GM19351 (cell line): ENCODE results near the gene CD7.
"Not testable (repeated sequence)": the region's sequence is repeated elsewhere in the genome, so short reads cannot be mapped to it uniquely, and the experiment has no call there.

ENCODE experiments used
- ATAC-seq: cut with Tn5 transposase; IDR thresholded peaks from one replicate; pipeline ENCODE4 v1.9.1; 2021; ENCODE audit warnings: mild to moderate bottlenecking, moderate library complexity; ENCODE audit not compliant: unreplicated experiment

CD7 gene

DNA sequence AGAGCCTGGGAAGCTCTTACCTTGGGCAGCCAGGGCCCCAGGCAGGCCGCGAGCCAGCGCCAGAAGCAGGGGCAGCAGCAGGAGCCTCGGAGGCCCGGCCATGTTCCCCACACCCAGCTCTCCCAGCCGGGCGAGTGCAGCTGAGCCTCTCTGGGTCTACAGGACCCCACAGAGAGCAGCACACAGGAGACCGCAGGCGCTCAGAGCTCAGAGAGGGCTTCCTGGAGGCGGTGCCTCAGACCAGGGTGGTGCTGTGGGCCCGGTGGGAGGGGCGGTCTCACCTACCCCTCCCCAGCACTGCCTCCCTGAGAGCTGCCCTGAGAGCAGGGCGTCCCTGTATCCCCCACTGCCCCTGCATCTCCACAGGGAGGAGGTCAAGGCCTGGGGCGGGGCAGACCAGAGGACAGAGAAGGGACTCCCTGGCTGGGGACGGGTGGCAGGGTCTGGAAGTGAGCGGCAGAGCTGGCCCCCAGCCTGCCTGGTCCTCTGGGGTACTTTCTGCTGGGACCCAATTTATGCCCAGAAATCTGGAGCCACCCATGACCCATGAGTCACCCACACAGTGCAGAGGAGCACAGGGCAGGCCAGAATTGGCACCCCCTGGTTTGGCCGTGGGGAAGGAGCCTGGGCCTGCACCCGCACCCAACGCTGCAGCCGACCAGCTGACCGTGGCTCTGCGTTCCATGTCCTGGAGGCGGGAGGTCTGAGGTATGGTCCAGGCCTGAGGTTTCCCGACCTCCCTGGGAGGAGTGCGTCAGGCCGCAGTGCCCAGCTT, at the start of gene CD7:
TSS of gene CD7 (minus strand) at position 215 of the 775 bp plus-strand sequence. CDS start at position 102, 113 bp downstream.
- no peak for ATAC-seq

DNA sequence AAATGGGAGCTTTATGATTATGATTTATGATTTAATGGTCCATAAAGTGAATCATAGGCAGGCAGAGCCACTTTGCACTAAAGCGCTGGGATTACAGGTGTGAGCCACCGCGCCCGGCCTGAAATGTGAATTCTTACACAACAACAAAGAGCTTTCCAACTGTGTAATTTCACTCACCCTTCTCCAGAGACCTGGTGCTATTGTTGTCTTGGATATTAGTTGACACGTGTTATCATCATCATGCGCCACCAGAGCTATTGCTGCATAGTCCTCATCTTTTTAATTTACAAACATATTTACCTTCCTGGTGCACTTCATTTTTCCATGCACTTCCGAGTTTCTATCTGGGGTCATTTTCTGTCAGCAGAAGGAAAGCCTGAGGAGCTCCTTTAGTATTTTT, 49.3 kb upstream of the CD7 start:
- ATAC-seq: no peak

DNA sequence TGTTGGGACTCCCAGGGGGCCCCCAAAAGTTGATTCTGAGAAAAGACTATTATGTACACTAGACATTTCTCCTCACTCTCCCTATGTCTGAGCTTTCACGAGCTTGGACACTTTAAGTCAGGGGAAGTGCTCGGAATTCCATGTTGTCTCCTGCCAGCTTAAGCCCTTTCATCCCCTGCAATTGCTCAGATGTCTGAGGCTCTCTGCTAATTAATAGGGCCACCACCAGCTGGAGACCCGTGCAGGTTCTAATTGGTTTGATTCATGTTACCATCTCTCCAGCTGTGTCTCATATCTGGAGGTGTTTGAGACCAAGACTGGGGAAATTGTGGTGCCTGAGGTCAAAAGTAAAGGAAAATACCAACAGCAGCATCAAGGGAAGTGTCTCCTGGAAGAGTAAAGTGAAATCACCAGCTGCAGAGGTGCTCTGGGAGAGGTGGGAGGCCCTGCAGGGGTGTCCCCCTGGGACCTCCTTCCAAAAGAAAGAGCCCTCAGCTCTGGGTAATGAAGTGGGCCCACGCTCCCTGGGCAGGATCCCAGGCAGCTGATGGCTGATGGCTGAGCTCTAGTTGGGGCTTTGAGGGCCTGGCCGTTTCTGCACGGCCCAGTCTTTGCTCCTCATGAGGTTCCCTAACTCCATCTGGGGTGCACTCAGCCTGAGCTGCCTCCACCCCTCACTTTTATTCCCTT, 48.3 kb upstream of the CD7 start:
- no peak for ATAC-seq

DNA sequence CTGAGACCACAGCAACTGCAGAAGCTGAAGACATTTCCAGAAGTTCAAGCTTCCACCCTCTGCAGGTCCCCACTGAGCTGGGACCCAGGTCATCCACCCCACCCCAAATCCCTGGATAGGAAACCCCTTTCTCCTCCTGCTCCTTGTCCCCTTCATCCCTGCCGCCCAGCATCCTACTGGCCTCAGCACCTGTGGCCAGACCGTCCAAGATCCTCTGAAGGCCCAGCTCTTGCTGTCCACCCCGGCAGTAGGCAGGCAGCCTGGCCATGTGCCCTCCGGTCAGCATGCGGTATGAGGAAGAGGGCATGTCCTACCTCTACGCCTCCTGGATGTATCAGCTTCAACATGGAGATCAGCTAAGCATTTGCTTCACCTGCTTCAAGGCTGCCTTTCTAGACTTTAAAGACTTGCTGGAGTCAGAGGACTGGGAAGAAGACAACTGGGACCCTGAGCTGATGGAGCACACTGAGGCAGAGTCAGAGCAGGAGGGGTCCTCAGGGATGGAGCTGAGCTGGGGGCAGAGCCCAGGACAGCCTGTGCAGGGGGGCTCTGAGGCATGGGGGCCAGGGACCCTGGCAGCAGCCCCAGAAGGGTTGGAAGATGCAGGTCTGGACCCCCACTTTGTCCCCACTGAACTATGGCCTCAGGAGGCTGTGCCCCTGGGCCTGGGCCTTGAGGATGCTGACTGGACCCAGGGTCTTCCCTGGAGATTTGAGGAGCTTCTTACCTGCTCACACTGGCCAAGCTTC, 44.7 kb upstream of the CD7 start:
- ATAC-seq: no peak

DNA sequence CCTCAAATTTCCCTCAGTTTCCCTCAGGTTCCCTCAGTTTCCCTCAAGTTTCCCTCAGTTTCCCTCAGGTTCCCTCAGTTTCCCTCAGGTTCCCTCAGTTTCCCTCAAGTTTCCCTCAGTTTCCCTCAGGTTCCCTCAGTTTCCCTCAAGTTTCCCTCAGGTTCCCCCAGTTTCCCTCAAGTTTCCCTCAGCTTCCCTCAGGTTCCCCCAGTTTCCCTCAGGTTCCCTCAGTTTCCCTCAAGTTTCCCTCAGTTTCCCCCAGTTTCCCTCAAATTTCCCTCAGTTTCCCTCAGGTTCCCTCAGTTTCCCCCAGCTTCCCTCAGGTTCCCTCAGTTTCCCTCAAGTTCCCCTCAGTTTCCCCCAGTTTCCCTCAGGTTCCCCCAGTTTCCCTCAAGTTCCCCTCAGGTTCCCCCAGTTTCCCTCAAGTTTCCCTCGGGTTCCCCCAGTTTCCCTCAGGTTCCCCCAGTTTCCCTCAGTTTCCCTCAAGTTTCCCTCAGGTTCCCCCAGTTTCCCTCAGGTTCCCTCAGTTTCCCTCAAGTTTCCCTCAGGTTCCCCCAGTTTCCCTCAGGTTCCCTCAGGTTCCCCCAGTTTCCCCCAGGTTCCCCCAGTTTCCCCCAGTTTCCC, 42.2 kb upstream of the CD7 start:
- ATAC-seq: not testable (repeated sequence)

DNA sequence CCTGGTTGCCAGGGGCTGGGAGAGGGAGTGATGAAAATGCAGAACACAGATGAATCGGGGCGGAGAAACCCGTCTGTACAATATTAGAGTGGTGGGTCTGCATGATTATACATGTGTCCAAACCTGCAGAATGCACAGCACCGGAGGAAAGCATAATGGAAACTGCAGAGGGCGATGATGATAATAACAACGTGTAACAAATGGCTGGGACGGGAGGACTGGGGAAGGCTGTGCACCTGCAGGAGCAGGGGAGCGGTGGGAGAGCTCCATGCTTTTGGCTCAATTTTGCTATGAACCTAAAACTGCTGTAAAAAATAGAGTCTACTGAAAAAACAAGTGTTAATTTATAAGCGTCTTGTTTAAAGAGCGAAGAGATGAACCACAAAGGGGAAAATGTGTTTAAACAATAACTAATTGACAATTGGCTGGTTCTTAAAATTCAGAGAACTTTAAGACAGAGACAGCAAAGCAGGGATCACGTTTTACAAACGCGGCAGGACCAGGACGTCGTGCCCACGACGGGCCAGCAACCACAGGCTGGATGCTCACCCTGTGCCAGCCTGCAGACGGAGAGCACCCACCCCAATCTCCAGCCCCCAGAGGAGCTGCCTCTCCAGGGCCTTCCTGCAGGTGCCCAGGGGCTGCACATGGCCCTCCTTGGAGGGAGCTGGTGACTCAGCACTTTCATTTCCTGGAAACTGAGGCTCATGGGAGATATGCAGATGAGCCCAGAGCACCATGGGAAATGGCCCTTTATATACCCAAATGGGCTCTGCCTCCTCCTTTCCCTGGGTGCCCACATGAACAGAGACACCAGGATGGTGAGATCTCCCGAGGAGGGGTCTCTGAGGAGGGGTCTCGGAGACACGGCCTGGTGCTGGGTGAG, 41.3 kb upstream of the CD7 start, which contains the start of gene TEX19:
TSS of gene TEX19 (plus strand) at position 783 of the 886 bp plus-strand sequence. CDS start 2,904 bp downstream, outside the sequence.
- ATAC-seq: no peak

DNA sequence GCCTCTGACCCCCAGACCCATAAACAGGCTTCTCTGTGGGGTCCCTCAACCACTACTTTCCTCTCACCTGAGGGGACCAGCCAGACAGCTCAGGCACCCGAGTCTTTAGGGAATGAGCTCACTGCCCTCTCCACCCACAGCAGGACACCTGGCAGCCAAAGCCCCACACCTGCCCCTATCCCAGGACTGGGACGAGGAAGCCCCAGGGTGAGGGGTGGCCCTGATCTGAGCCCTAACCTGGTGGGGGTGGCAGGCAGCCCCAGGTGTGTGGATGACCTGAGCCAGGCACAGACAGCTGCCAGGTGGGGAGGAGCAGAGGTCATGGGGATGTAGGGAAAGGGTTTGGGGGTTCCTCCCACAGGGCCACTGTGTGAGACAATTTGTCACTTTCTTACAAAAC, 40.0 kb upstream of the CD7 start:
- ATAC-seq: no peak

DNA sequence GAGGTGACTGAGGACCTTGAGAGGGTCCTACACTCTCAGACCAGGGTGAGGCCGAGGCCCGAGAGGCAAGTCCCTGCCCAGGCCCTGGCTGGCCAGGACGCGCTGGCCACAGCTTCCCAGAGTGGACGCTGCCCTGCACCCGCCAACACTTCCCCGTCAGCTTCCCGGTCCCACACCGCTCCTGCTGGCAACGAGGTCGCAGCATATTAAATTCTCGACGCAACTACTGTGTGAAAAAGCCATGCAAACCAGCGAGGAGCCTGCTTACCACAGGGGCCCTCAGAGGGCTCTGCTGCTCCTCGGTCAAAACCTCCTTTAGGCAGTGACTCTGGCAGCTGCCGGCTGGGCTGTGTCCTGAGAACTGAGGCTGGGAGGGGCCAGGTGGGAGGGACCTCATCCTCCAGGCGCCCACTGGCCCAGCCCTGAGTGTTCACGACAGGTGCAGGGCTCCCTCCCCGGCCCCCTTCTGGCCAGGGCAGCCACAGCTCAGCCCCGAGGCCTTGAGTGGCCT, 39.5 kb upstream of the CD7 start:
- no peak for ATAC-seq

DNA sequence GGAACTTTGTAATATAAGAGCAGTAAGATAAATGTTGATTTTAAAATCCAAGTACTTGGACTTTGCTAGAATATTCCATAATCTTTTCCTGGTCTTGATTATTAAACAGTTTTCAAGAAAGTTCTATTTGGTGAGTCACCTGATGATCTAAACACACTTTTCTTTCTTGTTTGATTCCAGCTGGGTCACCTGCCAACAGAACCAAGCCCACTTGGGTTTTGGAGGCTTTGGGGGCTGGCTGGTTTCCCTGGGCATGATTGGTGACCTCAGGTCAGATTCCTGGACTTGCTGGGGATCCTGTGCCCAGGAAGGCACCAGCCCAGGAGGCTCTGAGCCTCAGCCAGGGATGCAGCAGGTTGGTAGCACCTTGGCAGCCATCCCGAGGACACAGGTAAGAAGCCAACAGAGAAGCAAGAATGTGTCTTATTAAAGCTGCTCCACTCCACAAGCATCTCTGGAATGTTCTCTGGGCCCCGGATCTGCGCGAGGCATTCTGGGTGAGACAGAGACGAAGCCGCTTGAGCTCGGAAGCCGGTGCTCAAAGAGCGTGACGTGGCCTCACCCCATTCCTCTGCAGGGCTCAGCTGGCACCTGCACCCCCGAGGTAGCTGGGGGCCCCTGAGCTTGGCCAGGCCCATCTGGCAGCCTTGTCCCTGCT, 38.5 kb upstream of the CD7 start:
- no peak for ATAC-seq

DNA sequence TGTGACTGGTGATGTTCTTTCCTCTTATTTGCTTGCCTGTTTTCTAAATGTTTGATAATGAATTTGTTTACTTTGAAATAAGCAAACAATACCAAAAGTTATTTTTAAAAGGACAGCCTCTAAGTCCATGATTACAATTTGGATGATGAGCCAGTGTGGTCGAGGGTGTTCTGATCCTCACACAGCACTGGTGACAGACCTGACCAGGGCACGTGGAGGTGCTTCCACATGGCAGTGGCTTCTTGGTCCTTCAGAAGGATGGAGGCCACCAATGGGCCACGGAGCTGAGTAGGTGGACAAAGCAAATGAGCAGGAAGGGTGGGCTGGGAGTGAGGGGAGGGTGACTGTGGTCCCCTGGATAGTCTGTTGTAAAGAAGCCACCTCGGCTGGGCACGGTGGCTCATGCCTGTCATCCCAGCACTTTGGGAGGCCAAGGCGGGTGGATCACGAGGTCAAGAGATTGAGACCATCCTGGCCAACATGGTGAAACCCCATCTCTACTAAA, 37.4 kb upstream of the CD7 start:
- no peak for ATAC-seq

DNA sequence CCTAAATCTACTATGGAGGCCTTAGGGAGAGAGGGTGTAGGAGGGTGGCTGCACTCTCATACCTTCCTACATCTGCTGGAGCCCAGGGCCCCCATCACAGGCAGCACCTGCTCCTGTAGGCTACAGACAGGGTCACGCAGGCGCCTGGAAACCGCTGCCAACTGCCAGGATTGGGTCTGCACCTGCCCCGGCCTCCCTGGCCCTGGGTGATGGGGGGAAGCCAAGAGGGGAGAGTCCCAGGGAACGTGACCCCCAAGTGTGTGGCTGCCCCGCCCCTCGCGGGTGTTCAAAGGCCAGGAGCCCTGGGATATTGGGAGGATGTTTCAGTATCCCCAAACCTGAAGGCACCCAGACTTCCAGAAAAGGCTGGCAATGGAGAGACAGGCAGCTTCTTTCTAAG, 36.1 kb upstream of the CD7 start:
- ATAC-seq: no peak

DNA sequence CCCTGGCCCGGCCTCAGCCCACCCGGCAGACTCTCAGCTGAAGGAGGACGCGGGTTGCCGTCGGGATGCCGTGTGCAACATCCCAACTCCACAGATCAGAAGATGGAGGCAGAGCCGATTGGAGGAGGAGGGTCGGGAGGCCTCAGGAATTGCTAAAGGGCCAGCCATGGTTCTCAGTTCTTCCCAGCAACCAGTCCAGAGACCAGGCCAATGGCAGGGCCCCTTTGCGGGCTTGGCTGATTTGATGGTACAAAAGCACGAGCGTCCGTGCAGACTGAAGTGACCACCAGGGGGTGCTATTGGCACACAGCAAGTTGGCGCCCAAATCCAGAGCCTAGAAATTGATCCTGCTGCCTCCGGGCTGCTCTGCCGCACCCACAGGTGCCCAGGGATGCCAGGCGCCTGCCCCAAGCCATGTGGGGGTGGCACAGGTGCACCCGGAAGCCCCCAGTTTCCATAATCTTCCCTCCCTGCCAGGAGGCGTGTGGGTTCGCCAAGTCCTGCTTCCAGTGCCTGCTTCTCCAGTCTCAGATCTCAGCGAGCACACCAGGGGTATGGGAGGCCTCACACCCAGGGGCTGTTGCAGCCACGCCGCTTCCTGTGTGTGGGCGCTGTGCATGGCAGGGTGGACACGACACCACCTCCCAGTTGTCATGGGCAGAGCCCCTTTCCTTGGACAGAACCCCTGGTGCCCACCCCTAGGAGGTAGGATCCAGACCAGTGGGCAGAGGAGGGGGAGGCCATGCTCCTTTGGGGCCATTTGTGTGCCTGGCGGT, 34.5 kb upstream of the CD7 start:
- ATAC-seq: no peak

DNA sequence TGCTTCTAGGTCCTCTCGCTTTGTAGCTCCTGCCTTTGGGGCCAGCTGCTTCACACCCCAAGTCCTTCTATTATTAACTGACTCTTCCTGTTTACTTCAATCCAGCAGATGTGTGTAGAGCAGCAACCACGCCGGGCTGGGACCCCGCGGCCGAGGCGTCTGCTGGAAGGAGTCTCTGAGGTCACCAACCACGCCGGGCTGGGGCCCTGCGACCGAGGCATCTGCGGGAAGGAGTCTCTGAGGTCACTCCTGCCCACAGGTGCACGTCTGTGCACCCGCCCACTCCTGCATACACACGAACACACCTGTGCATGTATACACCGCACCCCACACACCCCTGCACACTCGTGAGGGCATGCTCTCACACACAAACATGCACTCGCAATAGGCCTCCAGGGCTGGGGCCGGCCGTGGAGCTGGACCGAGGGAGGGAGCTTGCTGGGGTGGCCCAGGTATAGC, 33.9 kb upstream of the CD7 start:
- no peak for ATAC-seq

DNA sequence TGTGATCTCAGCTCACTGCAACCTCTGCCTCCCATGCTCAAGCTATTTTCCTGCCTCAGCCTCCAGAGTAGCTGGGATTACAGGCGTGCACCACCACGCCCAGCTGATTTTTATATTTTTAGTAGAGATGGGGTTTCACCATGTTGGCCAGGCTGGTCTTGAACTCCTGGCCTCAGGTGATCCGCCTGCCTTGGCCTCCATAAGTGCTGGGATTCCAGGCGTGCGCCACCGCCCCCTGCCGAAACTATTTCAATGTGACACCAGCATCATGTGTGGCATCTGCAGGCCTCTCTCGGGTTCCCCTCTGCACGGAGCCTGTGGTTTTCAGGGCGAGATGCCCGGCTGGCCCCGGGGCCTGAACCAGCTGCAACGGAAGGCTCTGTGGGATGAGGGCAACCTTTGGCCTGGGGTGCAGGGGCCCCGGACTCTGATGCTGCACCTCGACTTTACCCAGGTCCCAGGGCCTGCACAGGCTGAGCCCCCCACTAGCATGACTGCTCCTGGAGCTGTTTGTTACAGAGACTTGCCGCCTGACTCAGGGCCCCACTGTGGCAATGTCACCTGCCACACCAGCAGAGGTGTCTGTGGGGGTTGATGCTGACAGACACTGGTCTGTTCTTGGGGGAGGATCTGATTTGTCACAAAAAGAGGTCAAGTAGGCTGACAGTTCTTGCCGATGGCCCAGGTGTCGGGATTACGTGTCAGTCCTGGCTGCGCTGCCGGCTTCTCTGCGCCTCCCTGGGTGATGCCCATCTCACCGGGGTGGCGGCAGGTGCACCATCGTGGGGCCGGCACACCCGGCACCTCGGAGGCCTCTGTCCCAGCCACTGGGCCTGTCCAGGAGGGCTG, 33.0 kb upstream of the CD7 start:
- ATAC-seq: no peak

DNA sequence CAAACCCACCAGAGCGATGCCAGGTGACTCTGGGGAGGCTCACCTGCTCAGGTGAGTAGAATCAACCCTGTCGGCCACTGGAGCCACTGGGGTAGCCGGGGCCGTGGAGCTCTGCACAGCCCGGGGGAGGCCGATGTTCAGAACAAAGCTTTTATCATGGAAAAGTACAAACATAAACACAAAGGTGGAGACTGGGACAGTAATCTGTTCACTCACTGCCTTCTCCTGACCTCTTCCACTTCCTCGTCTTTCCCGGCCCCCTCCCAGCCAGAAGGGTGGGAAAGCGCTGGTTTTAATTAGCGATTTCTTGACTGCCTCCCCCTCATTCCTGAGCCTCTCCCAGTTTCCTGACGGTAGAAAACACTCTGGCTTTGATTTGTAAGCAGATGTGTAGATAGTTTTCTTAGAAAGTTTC, 31.9 kb upstream of the CD7 start:
- no peak for ATAC-seq

DNA sequence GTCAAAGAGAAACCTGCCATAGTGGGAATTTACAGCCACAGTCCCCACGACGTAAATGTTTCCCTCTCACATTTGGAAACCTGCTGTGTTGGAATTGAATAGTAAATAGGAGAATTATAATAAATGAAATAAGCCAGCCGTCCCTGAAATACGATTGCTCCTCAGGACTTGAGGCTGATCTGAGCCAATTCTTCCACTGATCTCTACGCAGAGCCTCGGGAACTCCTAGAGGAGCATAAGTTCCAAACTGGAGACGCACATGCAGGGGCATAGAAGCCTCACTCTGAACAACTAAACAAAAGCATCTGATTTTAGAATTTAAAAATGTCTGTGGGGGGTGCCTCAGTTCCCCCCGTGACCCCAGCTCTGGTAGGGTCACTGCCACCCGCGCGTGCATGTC, 31.5 kb upstream of the CD7 start:
- no peak for ATAC-seq

DNA sequence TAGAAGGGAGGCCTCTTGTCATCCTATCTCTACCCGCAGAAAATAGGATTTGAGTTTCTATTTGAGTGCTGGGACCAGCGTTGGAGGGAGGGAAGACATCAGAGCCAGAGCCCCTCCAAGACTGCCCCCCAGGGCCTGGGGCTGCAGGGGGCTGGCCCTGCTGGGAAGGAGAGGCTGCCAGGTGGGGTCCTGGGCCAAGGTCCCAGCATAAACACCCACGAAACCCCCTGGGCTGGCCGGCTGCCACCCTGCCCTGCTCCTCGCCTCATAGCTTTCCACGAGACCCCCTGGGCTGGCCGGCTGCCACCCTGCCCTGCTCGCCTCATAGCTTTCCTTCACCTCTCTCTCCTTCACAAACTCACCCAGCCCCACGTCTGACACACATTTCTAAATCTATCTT, 31.0 kb upstream of the CD7 start:
- no peak for ATAC-seq
